CD14-positive monocyte (primary cell): Measurements from ENCODE around the gene TSN. TPM values are rescaled to one million over a fixed set of nuclear protein-coding genes. Genes with fewer than 3 reads are reported as not detected.

ENCODE experiments used
- DNase-seq, 3 donors: peaks; one replicate each; pipeline ENCODE4 v3.0.0-alpha.2; 2011 to 2022
- H2AFZ ChIP-seq: 2 replicates; pipeline ENCODE4 v1.6.0; 2012; ENCODE audit warnings: mild to moderate bottlenecking, low read depth, low read length, inconsistent platforms; ENCODE audit not compliant: insufficient read depth, poor library complexity, severe bottlenecking
- H3K27ac ChIP-seq, 2 donors: 1 replicate in 1 of 2; 2 replicates in 1 of 2; pipeline ENCODE4 v1.5.1; 2012 to 2013; ENCODE audit warnings: low read length in 2 of 2, control low read depth in 1 of 2, inconsistent platforms in 1 of 2, low read depth in 1 of 2, mild to moderate bottlenecking in 1 of 2
- H3K27me3 ChIP-seq, 2 donors: one replicate each; pipeline versions ENCODE4 v1.6.0 to v1.6.1; 2011 to 2013; ENCODE audit warnings: low read length in 2 of 2; ENCODE audit not compliant: control insufficient read depth in 2 of 2, insufficient read depth in 2 of 2
- H3K36me3 ChIP-seq, 2 donors: replicated peaks in 1 of 2; 1 replicate in 1 of 2; 2 replicates in 1 of 2; pipeline versions ENCODE4 v1.5.1 to v1.6.1; 2012 to 2013; ENCODE audit warnings: low read length in 2 of 2, control low read depth in 1 of 2, inconsistent platforms in 1 of 2, mild to moderate bottlenecking in 1 of 2; ENCODE audit not compliant: insufficient read depth in 2 of 2, control insufficient read depth in 1 of 2
- H3K4me1 ChIP-seq, 2 donors: 1 replicate in 1 of 2; 2 replicates in 1 of 2; pipeline versions ENCODE4 v1.5.1 to v1.6.1; 2012 to 2013; ENCODE audit warnings: low read length in 2 of 2, control low read depth in 1 of 2, inconsistent platforms in 1 of 2, mild to moderate bottlenecking in 1 of 2, moderate library complexity in 1 of 2; ENCODE audit not compliant: insufficient read depth in 2 of 2, control insufficient read depth in 1 of 2
- H3K4me2 ChIP-seq: replicated peaks from 2 replicates; pipeline ENCODE3; 2012; ENCODE audit warnings: low read length, moderate library complexity, mild to moderate bottlenecking; ENCODE audit not compliant: poor library complexity, severe bottlenecking; ENCODE audit errors: extremely low read depth
- H3K4me3 ChIP-seq, 3 experiments: fragments of 200-600 bp in 1 of 3; sonication (generic) in 1 of 3; replicated peaks in 1 of 3; 1 replicate in 2 of 3; 2 replicates in 1 of 3; pipeline ENCODE4 v1.5.1; 2011 to 2013; ENCODE audit warnings: low read length in 3 of 3, mild to moderate bottlenecking in 3 of 3, control low read depth in 2 of 3, low read depth in 2 of 3, inconsistent platforms in 1 of 3, moderate library complexity in 1 of 3
- H3K79me2 ChIP-seq: 2 replicates; pipeline ENCODE4 v1.6.0; 2012; ENCODE audit warnings: mild to moderate bottlenecking, control low read depth, inconsistent platforms, low read length, moderate library complexity; ENCODE audit not compliant: insufficient read depth
- H3K9ac ChIP-seq: 2 replicates; pipeline ENCODE4 v1.6.0; 2017; ENCODE audit warnings: low read length, mild to moderate bottlenecking; ENCODE audit not compliant: insufficient read depth, poor library complexity, severe bottlenecking
- H3K9me3 ChIP-seq, 2 donors: replicated peaks in 1 of 2; 1 replicate in 1 of 2; 2 replicates in 1 of 2; pipeline versions ENCODE4 v1.5.1 to v1.6.1; 2012 to 2013; ENCODE audit warnings: low read length in 2 of 2, control low read depth in 1 of 2; ENCODE audit not compliant: control insufficient read depth in 1 of 2, insufficient read depth in 1 of 2
- H4K20me1 ChIP-seq: 2 replicates; pipeline ENCODE4 v1.6.0; 2012; ENCODE audit warnings: mild to moderate bottlenecking, low read length, control low read depth, moderate library complexity; ENCODE audit not compliant: insufficient read depth
- H3K27ac Mint-ChIP-seq, 7 donors: one replicate each; pipeline ENCODE4 v1.8.0; 2020; ENCODE audit warnings: mild to moderate bottlenecking in 7 of 7, mixed read lengths in 7 of 7, moderate library complexity in 6 of 7, inconsistent platforms in 2 of 7
- H3K27me3 Mint-ChIP-seq, 3 donors: one replicate each; pipeline ENCODE4 v1.8.0; 2021 to 2022; ENCODE audit warnings: low read depth in 3 of 3, mild to moderate bottlenecking in 3 of 3, mixed read lengths in 3 of 3, moderate library complexity in 3 of 3, inconsistent platforms in 1 of 3
- H3K36me3 Mint-ChIP-seq, 2 donors: one replicate each; pipeline ENCODE4 v1.8.0; 2020; ENCODE audit warnings: mixed read lengths in 2 of 2, inconsistent platforms in 1 of 2, mild to moderate bottlenecking in 1 of 2
- H3K4me1 Mint-ChIP-seq: one replicate; pipeline ENCODE4 v1.8.0; 2020; ENCODE audit warnings: mild to moderate bottlenecking, mixed read lengths
- H3K4me3 Mint-ChIP-seq, 2 donors: one replicate each; pipeline ENCODE4 v1.8.0; 2020; ENCODE audit warnings: mild to moderate bottlenecking in 2 of 2, mixed read lengths in 2 of 2, moderate library complexity in 1 of 2
- H3K9me3 Mint-ChIP-seq, 7 donors: one replicate each; pipeline ENCODE4 v1.8.0; 2020 to 2022; ENCODE audit warnings: mixed read lengths in 7 of 7, mild to moderate bottlenecking in 6 of 7, moderate library complexity in 6 of 7, inconsistent platforms in 2 of 7
- WGBS: methylation state at CpG from one replicate; pipeline ENCODE4 v1.1.5; 2013; ENCODE audit warnings: missing lambda C conversion rate; ENCODE audit not compliant: insufficient coverage; 5-methylcytosine and 5-hydroxymethylcytosine counted together
- intact Hi-C, 2 donors: fragments of 100-400 bp; cut with micrococcal nuclease; formaldehyde crosslinking; loops; one replicate each; pipeline versions ENCODE4 v1.15.0 to v1.15.1; 2023
- polyA plus RNA-seq, 3 donors: library from polyadenylated mRNA; depleted of rRNA in 1 of 3; unstranded in 2 of 3; stranded (reverse) in 1 of 3; fragments of 300-500 nt in 2 of 3; fragments of >200 nt in 1 of 3; fragmentation: Illumina TruSeq in 2 of 3; gene quantifications; 1 replicate in 2 of 3; 2 replicates in 1 of 3; pipeline ENCODE4 v1.2.3, GENCODE V29; 2012 to 2021
- TF ChIP-seq, protein P1 (sequence below): fragments of 200-600 bp; IDR thresholded peaks from one replicate; pipeline ENCODE4 v1.8.0; 2022; ENCODE audit warnings: antibody characterized with exemption, mild to moderate bottlenecking

Gene TSN
- polyA plus RNA-seq, 3 donors: 12.2 to 66.5 (median 65.5) TPM

DNA sequence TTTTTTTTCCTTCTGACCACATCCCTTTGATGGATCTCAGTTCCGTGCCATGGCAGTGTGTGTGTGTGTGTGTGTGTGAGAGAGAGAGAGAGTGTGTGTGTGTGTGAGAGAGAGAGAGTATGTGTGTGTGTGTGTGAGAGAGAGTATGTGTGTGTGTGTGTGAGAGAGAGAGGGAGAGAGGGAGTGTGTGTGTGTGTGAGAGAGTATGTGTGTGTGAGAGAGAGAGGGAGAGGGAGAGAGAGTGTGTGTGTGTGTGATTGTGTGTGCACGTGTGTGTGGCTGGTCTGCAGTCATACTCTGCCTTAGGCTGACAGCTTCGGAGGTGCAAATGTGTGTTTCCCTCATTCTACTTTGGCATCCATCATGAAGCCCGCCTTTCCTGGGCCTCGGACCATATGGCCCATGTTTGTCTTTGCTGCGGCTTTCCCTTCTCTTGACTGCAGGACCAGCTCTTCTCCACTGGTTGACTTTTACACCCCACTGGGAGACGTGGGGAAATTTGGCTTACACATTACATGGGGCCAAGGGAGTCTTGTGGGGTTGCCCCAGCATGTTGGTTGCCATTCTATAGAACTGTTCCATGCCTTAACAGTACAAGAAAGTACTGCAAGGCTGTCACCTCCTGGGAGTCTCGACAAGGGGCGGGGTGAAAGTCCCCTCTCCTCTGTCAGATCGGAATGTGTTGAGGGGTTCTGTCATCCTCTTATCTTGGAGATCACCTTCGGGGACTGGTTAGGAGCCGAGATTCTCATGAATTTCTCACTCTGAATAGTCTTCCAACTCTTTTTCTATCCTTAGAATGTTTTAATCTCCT, 21.6 kb downstream of the TSN start:
- no peak for DNase-seq
- TF ChIP-seq, protein P1, sequence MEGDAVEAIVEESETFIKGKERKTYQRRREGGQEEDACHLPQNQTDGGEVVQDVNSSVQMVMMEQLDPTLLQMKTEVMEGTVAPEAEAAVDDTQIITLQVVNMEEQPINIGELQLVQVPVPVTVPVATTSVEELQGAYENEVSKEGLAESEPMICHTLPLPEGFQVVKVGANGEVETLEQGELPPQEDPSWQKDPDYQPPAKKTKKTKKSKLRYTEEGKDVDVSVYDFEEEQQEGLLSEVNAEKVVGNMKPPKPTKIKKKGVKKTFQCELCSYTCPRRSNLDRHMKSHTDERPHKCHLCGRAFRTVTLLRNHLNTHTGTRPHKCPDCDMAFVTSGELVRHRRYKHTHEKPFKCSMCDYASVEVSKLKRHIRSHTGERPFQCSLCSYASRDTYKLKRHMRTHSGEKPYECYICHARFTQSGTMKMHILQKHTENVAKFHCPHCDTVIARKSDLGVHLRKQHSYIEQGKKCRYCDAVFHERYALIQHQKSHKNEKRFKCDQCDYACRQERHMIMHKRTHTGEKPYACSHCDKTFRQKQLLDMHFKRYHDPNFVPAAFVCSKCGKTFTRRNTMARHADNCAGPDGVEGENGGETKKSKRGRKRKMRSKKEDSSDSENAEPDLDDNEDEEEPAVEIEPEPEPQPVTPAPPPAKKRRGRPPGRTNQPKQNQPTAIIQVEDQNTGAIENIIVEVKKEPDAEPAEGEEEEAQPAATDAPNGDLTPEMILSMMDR: no peak
- H3K9me3 ChIP-seq: no peaks in the 10 kb centered on the region
- peaks cover 0 to 9% (median under 1%) of the 10 kb centered on the region in 3 donors for H3K27me3 Mint-ChIP-seq
- intact Hi-C loops: no loop called here
- H3K27ac ChIP-seq: no peak overlapping the region
- H3K27ac Mint-ChIP-seq: peak overlapping the region in 3 of 7 donors; percentile 3 to 5 (median 3)
- peaks cover 3% of the 10 kb centered on the region for H3K4me1 Mint-ChIP-seq
- H3K9ac ChIP-seq: no peak overlapping the region
- H3K4me3 Mint-ChIP-seq: no peak overlapping the region
- 96% methylated on average over 4 of the region's 12 CpGs for WGBS
- no peaks in the 10 kb centered on the region for H4K20me1 ChIP-seq
- H3K4me1 ChIP-seq: no peaks in the 10 kb centered on the region
- H3K27me3 ChIP-seq: no peaks in the 10 kb centered on the region
- no peaks in the 10 kb centered on the region for H3K79me2 ChIP-seq
- H3K36me3 ChIP-seq: no peaks in the 10 kb centered on the region
- peaks cover 0 to 2% of the 10 kb centered on the region in 2 donors for H3K36me3 Mint-ChIP-seq
- no peaks in the 10 kb centered on the region for H3K9me3 Mint-ChIP-seq
- no peak overlapping the region for H2AFZ ChIP-seq
- H3K4me3 ChIP-seq: no peak overlapping the region
- H3K4me2 ChIP-seq: no peak overlapping the region

DNA sequence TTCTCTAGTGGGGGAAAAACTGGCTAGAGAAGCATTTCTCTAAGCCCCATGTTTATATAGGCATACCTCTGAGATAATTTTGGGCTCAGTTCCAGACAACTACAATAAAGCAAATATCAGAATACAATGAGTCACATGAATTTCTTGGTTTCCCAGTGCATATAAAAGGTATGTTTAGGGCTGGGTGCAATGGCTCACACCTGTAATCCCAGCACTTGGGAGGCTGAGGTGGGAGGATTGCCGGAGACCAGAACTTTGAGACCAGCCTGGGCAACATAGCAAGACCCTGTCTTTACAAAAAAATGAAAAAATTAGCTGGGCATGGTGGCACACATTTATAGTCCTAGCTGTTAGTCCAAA, 22.2 kb downstream of the TSN start:
- no peak for DNase-seq
- H3K4me1 ChIP-seq: no peaks in the 10 kb centered on the region
- H3K36me3 Mint-ChIP-seq: no peaks in the 10 kb centered on the region
- H3K27me3 Mint-ChIP-seq: peaks cover 0 to 9% (median 1%) of the 10 kb centered on the region in 3 donors
- H3K4me3 Mint-ChIP-seq: no peak overlapping the region
- intact Hi-C loops: no loop called here
- no peaks in the 10 kb centered on the region for H3K9me3 Mint-ChIP-seq
- no peak overlapping the region for H2AFZ ChIP-seq
- no peaks in the 10 kb centered on the region for H3K27me3 ChIP-seq
- H3K27ac Mint-ChIP-seq: no peak overlapping the region
- no peaks in the 10 kb centered on the region for H3K9me3 ChIP-seq
- TF ChIP-seq, protein P1: no peak
- H3K4me1 Mint-ChIP-seq: peaks cover 3% of the 10 kb centered on the region
- WGBS: 100% methylated on average over 1 of the region's 1 CpG
- no peak overlapping the region for H3K9ac ChIP-seq
- no peaks in the 10 kb centered on the region for H3K36me3 ChIP-seq
- no peaks in the 10 kb centered on the region for H4K20me1 ChIP-seq
- H3K4me3 ChIP-seq: no peak overlapping the region
- no peaks in the 10 kb centered on the region for H3K79me2 ChIP-seq
- H3K4me2 ChIP-seq: no peak overlapping the region
- H3K27ac ChIP-seq: no peak overlapping the region
